Activated CD4-positive, alpha-beta T cell treated with anti-CD3 and anti-CD28 coated beads for 36 hours (primary cell): Measurements from ENCODE around the gene KCNA3. TPM values are rescaled to one million over a fixed set of nuclear protein-coding genes. Genes with fewer than 3 reads are reported as not detected.

Experiments
- ATAC-seq: fragments of 200-7000 bp; cut with Tn5 transposase; one replicate; pipeline ENCODE4 v1.10.0; 2021; ENCODE audit warnings: mild to moderate bottlenecking, moderate library complexity
- CTCF ChIA-PET: fragments of 350-600 bp; sonication (Branson Sonifier 250); formaldehyde crosslinking; loops from one replicate; lab custom pipeline; 2021; ENCODE audit warnings: antibody characterized with exemption; lab: Charles Lee
- POLR2A ChIA-PET: fragments of 350-600 bp; sonication (Branson Sonifier 250); formaldehyde crosslinking; loops from one replicate; lab custom pipeline; 2021; ENCODE audit warnings: antibody characterized with exemption, inconsistent platforms; lab: Charles Lee
- DNase-seq: peaks from one replicate; pipeline ENCODE4 v3.0.0-alpha.2; 2020
- H3K27ac Mint-ChIP-seq: one replicate; pipeline ENCODE4 v1.8.0; 2021; ENCODE audit warnings: mixed read lengths
- H3K27me3 Mint-ChIP-seq: one replicate; pipeline ENCODE4 v1.8.0; 2021; ENCODE audit warnings: mixed read lengths
- H3K36me3 Mint-ChIP-seq: one replicate; pipeline ENCODE4 v1.8.0; 2021; ENCODE audit warnings: low read depth, mixed read lengths
- H3K4me1 Mint-ChIP-seq: one replicate; pipeline ENCODE4 v1.8.0; 2021; ENCODE audit warnings: mixed read lengths
- H3K4me3 Mint-ChIP-seq: one replicate; pipeline ENCODE4 v1.8.0; 2021; ENCODE audit warnings: mild to moderate bottlenecking, moderate library complexity, mixed read lengths
- H3K9me3 Mint-ChIP-seq: one replicate; pipeline ENCODE4 v1.8.0; 2021; ENCODE audit warnings: low read depth, mixed read lengths
- intact Hi-C, 2 experiments: fragments of 100-400 bp; cut with DNase I in 1 of 2; cut with micrococcal nuclease in 1 of 2; formaldehyde crosslinking; loops; one replicate each; pipeline versions ENCODE4 v1.14.2 to v1.15.1; 2022 to 2024; cut with DNase I, micrococcal nuclease
- total RNA-seq, 2 experiments: library from RNA; stranded (reverse); gene quantifications; one replicate each; pipeline ENCODE4 v1.2.3, GENCODE V29; 2021

The KCNA3 gene
- total RNA-seq, 2 experiments from 2014 or later: 20.0 to 20.5 TPM

GRCh38 chr1:110680036-110680735 is 5.4 kb upstream of the KCNA3 start:
- CTCF ChIA-PET: interaction anchor here (0.8 to 1.4 kb wide), 2 partner anchors 34 to 61 kb away, joined by 3 to 4 read pairs; no protein-coding TSS in a partner anchor
- ATAC-seq (no peak), DNase-seq (no peak)
- Mint-ChIP-seq H3K4me1 (peaks cover 17% of the 10 kb centered on the region), H3K27me3 (no peaks in the 10 kb centered on the region), H3K27ac (no peak overlapping the region), H3K9me3 (no peaks in the 10 kb centered on the region), H3K4me3 (no peak overlapping the region), H3K36me3 (peaks cover 4% of the 10 kb centered on the region)
- intact Hi-C loops: no loop called here
- POLR2A ChIA-PET: no interaction called here

- Mint-ChIP-seq H3K36me3 (peaks cover 16% of the 10 kb centered on the region), H3K27me3 (no peaks in the 10 kb centered on the region), H3K4me1 (peaks cover 9% of the 10 kb centered on the region), H3K9me3 (no peaks in the 10 kb centered on the region), H3K27ac (no peak overlapping the region), H3K4me3 (no peak overlapping the region)
- intact Hi-C loops: loop anchor here in 1 of 2 experiments (10.0 kb wide), 2 partner anchors 463 to 947 kb away; partner anchors contain the start of gene KCNC4
- POLR2A ChIA-PET: no interaction called here
- CTCF ChIA-PET: interaction anchor here (0.9 to 2.8 kb wide), 6 partner anchors 14 to 467 kb away, joined by 3 to 12 read pairs (median 4); no protein-coding TSS in a partner anchor
- DNase-seq (no peak), ATAC-seq (no peak)
These were observed 2.8 kb upstream of the KCNA3 start for GRCh38 chr1:110677526-110677925.

DNA sequence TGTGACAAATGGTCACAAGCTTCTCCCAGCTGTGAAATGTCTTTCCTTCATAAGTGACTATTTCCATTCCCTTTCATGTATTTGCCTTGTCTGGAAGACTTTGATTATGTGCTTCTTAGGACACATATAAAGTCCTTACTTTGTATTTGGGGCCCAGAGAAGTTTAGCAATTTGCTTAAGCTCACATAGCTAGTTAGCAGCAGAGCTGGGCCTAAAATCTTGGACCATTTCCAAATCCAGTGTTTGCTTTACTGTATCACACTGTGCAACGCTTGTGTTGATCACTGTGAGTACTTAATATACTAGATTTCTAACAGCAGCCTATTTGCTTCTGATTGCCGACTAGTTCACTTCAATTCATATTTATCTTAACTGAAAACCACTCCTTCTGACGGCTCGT is 2.2 kb upstream of the KCNA3 start:
- peaks cover 17% of the 10 kb centered on the region for H3K36me3 Mint-ChIP-seq

DNA sequence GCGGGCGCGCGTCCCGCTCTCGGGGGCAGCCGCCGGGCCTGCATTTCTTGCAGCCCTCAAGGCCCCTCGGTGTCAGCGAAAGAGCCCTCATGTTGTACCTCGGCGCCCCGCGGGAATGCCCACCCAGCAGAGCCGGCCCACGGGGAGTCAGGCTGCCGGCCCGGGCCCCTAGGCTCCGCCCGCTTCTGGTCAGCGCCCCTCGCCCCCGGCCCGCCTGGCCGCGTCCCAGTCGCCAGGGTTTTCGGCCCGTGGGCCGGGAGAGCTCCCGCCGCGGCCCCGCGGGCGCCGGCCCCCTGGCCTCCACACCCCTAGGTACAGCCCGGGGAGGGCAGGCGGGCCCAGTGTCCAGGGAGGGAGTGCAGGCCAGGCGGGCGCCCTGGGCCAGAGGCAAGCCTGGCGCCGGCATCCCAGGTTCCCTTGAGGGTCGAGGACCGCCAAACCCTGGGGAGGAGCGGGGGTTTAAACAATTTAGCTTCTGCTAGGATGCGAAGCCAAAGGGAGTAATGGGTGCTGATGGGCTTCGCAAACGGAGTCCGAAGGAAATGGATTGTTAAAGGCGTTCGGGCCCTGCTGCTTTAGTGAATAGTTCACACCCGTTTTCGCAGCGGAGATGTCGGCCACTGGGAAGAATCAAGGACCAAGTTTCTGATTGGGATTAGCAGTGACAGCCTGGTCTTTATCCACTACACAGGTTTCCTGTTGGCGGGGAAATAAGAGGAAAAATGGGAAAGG is 486 bp upstream of the KCNA3 start:
- ATAC-seq (no peak), DNase-seq (peak; percentile 8)
- intact Hi-C loops: loop anchor here in 1 of 2 experiments (10.0 kb wide), 2 partner anchors 460 to 950 kb away; partner anchors contain the start of gene KCNC4
- ChIA-PET POLR2A (no interaction called here), CTCF (interaction anchor here (0.6 to 3.2 kb wide), 5 partner anchors 10 to 90 kb away, joined by 3 to 12 read pairs (median 11); no protein-coding TSS in a partner anchor)
- no peaks in the 10 kb centered on the region for H3K9me3 Mint-ChIP-seq
- H3K4me3 Mint-ChIP-seq: peak overlapping the region; percentile 99
- peaks cover 29% of the 10 kb centered on the region for H3K4me1 Mint-ChIP-seq
- no peak overlapping the region for H3K27ac Mint-ChIP-seq
- no peaks in the 10 kb centered on the region for H3K27me3 Mint-ChIP-seq
- H3K36me3 Mint-ChIP-seq: peaks cover 27% of the 10 kb centered on the region

More for the DNA sequence above, 2.2 kb upstream of the KCNA3 start:
- Mint-ChIP-seq H3K4me1 (peaks cover 14% of the 10 kb centered on the region), H3K27me3 (no peaks in the 10 kb centered on the region), H3K27ac (no peak overlapping the region), H3K9me3 (no peaks in the 10 kb centered on the region), H3K4me3 (no peak overlapping the region)
- DNase-seq (no peak), ATAC-seq (no peak)
- POLR2A ChIA-PET: no interaction called here
- CTCF ChIA-PET: interaction anchor here (0.9 to 2.8 kb wide), 8 partner anchors 8 to 468 kb away, joined by 3 to 12 read pairs (median 4); no protein-coding TSS in a partner anchor
- intact Hi-C loops: loop anchor here in 1 of 2 experiments (10.0 kb wide), 2 partner anchors 462 to 948 kb away; partner anchors contain the start of gene KCNC4

- H3K36me3 Mint-ChIP-seq: peaks cover 26% of the 10 kb centered on the region
- peak overlapping the region; percentile 99 for H3K4me3 Mint-ChIP-seq
- DNase-seq: peak; percentile 51
- no peaks in the 10 kb centered on the region for H3K27me3 Mint-ChIP-seq
- H3K4me1 Mint-ChIP-seq: peaks cover 37% of the 10 kb centered on the region
- ATAC-seq: no peak
- ChIA-PET POLR2A (interaction anchor here (0.7 to 2.8 kb wide), 6 partner anchors 26 to 335 kb away, joined by 3 to 38 read pairs (median 4); partner anchors contain the start of gene RBM15), CTCF (interaction anchor here (0.8 to 3.4 kb wide), 10 partner anchors 11 to 262 kb away, joined by 3 to 18 read pairs (median 4); no protein-coding TSS in a partner anchor)
- H3K9me3 Mint-ChIP-seq: no peaks in the 10 kb centered on the region
- peak overlapping the region; percentile 99 for H3K27ac Mint-ChIP-seq
- intact Hi-C loops: loop anchor here (2.0 to 10.0 kb wide), 9 partner anchors 93 to 1948 kb away; partner anchors contain the start of genes CEPT1 (in 1 of the 2), DENND2D (in 1 of the 2), DRAM2 (in 1 of the 2) and KCNC4 (in 1 of the 2)
These were observed 869 bp downstream of the KCNA3 start for GRCh38 chr1:110673805-110674336.

GRCh38 chr1:110673197-110673701 is 1.5 kb downstream of the KCNA3 start:
- ChIA-PET CTCF (interaction anchor here (0.6 to 3.4 kb wide), 11 partner anchors 21 to 932 kb away, joined by 3 to 18 read pairs (median 4); no protein-coding TSS in a partner anchor), POLR2A (interaction anchor here (0.6 to 2.8 kb wide), 9 partner anchors 25 to 334 kb away, joined by 3 to 38 read pairs (median 3); partner anchors contain the start of gene RBM15)
- Mint-ChIP-seq H3K4me3 (peak overlapping the region; percentile 99), H3K9me3 (no peaks in the 10 kb centered on the region), H3K4me1 (peaks cover 41% of the 10 kb centered on the region), H3K27ac (peak overlapping the region; percentile 99), H3K27me3 (no peaks in the 10 kb centered on the region), H3K36me3 (peaks cover 26% of the 10 kb centered on the region)
- ATAC-seq (no peak), DNase-seq (peak; percentile 45)
- intact Hi-C loops: loop anchor here (2.0 to 10.0 kb wide), 9 partner anchors 94 to 1949 kb away; partner anchors contain the start of genes CEPT1 (in 1 of the 2), DENND2D (in 1 of the 2), DRAM2 (in 1 of the 2) and KCNC4 (in 1 of the 2)

DNA sequence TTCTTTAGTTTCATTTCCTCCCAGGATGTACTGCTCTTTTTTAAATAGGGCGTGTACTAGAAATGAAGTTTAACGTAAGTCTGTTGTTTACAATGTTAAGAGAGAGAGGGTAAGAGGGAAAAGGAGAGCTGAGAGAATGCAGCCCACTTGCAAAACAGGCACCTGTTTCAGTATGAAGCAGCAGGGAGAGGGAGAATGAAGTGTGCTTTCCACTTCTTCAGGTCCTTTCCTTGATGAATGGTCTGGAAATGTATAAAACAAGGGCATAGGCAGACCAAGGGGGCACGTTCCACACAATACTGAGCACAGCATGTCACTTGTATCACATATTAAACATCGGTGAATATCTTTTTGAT is 2.0 kb downstream of the KCNA3 start:
- POLR2A ChIA-PET: interaction anchor here (0.6 to 2.8 kb wide), 11 partner anchors 25 to 544 kb away, joined by 3 to 38 read pairs (median 3); partner anchors contain the start of gene RBM15
- intact Hi-C loops: loop anchor here (1.0 to 10.0 kb wide), 17 partner anchors 25 to 1950 kb away; partner anchors contain the start of genes CEPT1 (in 1 of the 2), DENND2D (in 1 of the 2), DRAM2 (in 1 of the 2) and KCNC4 (in 1 of the 2)
- CTCF ChIA-PET: interaction anchor here (0.6 to 3.4 kb wide), 9 partner anchors 26 to 931 kb away, joined by 3 to 18 read pairs (median 4); no protein-coding TSS in a partner anchor
- Mint-ChIP-seq H3K27me3 (no peaks in the 10 kb centered on the region), H3K4me1 (peaks cover 46% of the 10 kb centered on the region), H3K4me3 (peak overlapping the region; percentile 99), H3K36me3 (peaks cover 29% of the 10 kb centered on the region), H3K9me3 (no peaks in the 10 kb centered on the region), H3K27ac (peak overlapping the region; percentile 99)
- DNase-seq: peak; percentile 40
- peak; percentile 52 for ATAC-seq

GRCh38 chr1:110672001-110672752 is 2.6 kb downstream of the KCNA3 start:
- peak; percentile 80 for DNase-seq
- peak overlapping the region; percentile 99 for H3K4me3 Mint-ChIP-seq
- peaks cover 32% of the 10 kb centered on the region for H3K36me3 Mint-ChIP-seq
- H3K4me1 Mint-ChIP-seq: peaks cover 52% of the 10 kb centered on the region
- ATAC-seq: peak; percentile 61
- ChIA-PET CTCF (interaction anchor here (0.6 to 3.4 kb wide), 10 partner anchors 25 to 207 kb away, joined by 3 to 18 read pairs (median 4); no protein-coding TSS in a partner anchor), POLR2A (interaction anchor here (0.6 to 2.8 kb wide), 9 partner anchors 14 to 544 kb away, joined by 3 to 38 read pairs (median 4); partner anchors contain the start of gene RBM15)
- H3K9me3 Mint-ChIP-seq: no peaks in the 10 kb centered on the region
- no peaks in the 10 kb centered on the region for H3K27me3 Mint-ChIP-seq
- peak overlapping the region; percentile 99 for H3K27ac Mint-ChIP-seq
- intact Hi-C loops: loop anchor here (1.0 to 10.0 kb wide), 17 partner anchors 25 to 1950 kb away; partner anchors contain the start of genes CEPT1 (in 1 of the 2), DENND2D (in 1 of the 2), DRAM2 (in 1 of the 2) and KCNC4 (in 1 of the 2)

DNA sequence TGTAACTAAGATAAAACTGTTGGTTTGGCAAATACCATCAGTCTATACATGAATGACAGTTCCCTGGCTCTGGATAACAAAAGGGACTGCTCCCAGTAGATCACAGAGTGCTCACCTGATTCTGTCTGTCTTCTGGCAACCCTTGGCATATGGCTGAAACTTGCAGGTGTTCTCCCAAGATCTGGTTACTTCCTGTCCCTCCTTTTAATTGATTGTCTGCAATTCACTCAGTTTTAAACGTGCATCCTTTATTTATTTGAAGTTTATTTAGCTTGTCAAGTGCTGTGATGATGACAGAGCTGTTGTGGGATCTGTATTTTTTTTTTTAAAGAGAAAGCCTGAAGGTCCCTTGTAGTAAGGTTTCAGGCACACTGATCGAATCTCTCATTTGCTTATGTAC is 3.4 kb downstream of the KCNA3 start:
- H3K4me1 Mint-ChIP-seq: peaks cover 52% of the 10 kb centered on the region
- no peaks in the 10 kb centered on the region for H3K9me3 Mint-ChIP-seq
- POLR2A ChIA-PET: interaction anchor here (1.2 kb wide), 1 partner anchor 545 kb away, joined by 4 read pairs; no protein-coding TSS in a partner anchor
- DNase-seq: peak; percentile 19
- CTCF ChIA-PET: interaction anchor here (0.7 to 3.4 kb wide), 4 partner anchors 24 to 112 kb away, joined by 3 to 18 read pairs (median 4); no protein-coding TSS in a partner anchor
- no peaks in the 10 kb centered on the region for H3K27me3 Mint-ChIP-seq
- intact Hi-C loops: loop anchor here (5.0 to 10.0 kb wide), 6 partner anchors 457 to 1951 kb away; partner anchors contain the start of genes CEPT1 (in 1 of the 2), DENND2D (in 1 of the 2), DRAM2 (in 1 of the 2) and KCNC4 (in 1 of the 2)
- peak overlapping the region; percentile 99 for H3K27ac Mint-ChIP-seq
- peaks cover 32% of the 10 kb centered on the region for H3K36me3 Mint-ChIP-seq
- H3K4me3 Mint-ChIP-seq: peak overlapping the region; percentile 99
- no peak for ATAC-seq
